Activated T-cell treated with anti-CD3 and anti-CD28 coated beads, Interleukin-2, amount 50 U/mL, for 4 hours (primary cell): ENCODE data around the gene DYNLRB1. TPM values are rescaled to one million over a fixed set of nuclear protein-coding genes. Genes with fewer than 3 reads are reported as not detected.

ENCODE experiments used
- ATAC-seq, 2 donors: fragments of 200-7000 bp; cut with Tn5 transposase; one replicate each; pipeline ENCODE4 v1.10.0; 2021
- DNase-seq: peaks from one replicate; pipeline ENCODE4 v3.0.0-alpha.2; 2020
- H3K27me3 Mint-ChIP-seq: one replicate; pipeline ENCODE4 v1.8.0; 2021; ENCODE audit warnings: low read depth, mixed read lengths
- H3K36me3 Mint-ChIP-seq: one replicate; pipeline ENCODE4 v1.8.0; 2022; ENCODE audit warnings: mixed read lengths; ENCODE audit not compliant: insufficient read depth
- H3K4me1 Mint-ChIP-seq: one replicate; pipeline ENCODE4 v1.8.0; 2021; ENCODE audit warnings: low read depth, mixed read lengths
- H3K4me3 Mint-ChIP-seq: one replicate; pipeline ENCODE4 v1.8.0; 2021; ENCODE audit warnings: mild to moderate bottlenecking, moderate library complexity, mixed read lengths
- H3K9me3 Mint-ChIP-seq: one replicate; pipeline ENCODE4 v1.8.0; 2021; ENCODE audit warnings: mixed read lengths
- total RNA-seq, 3 donors: library from RNA; stranded (reverse); gene quantifications; one replicate each; pipeline ENCODE4 v1.2.1, GENCODE V29; 2021

The DYNLRB1 gene
- total RNA-seq, 3 donors from 2014 or later = 103 to 116 (median 112) TPM

DNA sequence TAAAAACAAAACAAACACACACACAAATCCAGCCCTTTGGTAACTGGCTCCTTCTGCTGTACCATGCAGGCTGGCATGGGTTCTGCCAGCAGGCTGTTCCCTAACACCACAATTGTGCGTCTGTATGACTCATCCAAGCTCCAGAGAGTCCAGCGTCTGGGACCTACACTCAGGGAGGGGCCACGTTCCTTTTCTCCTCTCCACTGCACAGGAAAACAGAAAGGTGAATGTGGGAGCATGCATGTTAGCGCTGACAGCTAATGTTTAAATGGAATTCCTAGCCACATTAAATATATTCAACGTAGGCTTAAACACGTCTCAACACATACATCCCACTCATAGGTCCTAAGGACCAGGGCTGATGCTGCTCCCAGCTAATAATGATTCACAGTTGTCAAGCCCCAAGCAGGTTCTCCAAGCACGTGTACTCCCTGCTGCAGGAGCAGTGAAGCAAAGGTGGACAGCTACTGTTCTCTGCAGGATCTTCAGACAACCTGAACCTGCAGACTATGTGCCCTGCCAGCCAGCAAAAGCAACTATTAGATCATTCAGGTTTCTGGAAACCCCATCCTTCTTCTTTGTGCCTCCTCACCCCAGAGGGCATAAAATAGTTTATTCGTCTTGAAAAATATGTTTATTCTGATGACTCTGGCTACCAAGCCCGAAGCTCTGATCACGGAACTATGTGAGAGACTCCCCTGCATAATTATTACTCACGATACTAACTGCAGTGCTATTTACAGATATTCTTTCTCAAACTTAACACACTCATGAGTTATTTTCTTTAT is 63.2 kb downstream of the DYNLRB1 start:
- H3K4me1 Mint-ChIP-seq = peaks cover 26% of the 10 kb centered on the region
- DNase-seq (no peak), ATAC-seq (no peak)
- H3K4me3 Mint-ChIP-seq = no peak overlapping the region
- H3K9me3 Mint-ChIP-seq = no peaks in the 10 kb centered on the region
- H3K36me3 Mint-ChIP-seq = peaks cover 22% of the 10 kb centered on the region
- H3K27me3 Mint-ChIP-seq = no peaks in the 10 kb centered on the region

GRCh38 chr20:34579979-34580940 is 64.0 kb downstream of the DYNLRB1 start:
- H3K27me3 Mint-ChIP-seq = no peaks in the 10 kb centered on the region
- ATAC-seq = peak; percentile 26 to 44
- no peaks in the 10 kb centered on the region for H3K9me3 Mint-ChIP-seq
- H3K4me3 Mint-ChIP-seq = no peak overlapping the region
- peaks cover 26% of the 10 kb centered on the region for H3K4me1 Mint-ChIP-seq
- no peak for DNase-seq
- H3K36me3 Mint-ChIP-seq = peaks cover 19% of the 10 kb centered on the region

DNA sequence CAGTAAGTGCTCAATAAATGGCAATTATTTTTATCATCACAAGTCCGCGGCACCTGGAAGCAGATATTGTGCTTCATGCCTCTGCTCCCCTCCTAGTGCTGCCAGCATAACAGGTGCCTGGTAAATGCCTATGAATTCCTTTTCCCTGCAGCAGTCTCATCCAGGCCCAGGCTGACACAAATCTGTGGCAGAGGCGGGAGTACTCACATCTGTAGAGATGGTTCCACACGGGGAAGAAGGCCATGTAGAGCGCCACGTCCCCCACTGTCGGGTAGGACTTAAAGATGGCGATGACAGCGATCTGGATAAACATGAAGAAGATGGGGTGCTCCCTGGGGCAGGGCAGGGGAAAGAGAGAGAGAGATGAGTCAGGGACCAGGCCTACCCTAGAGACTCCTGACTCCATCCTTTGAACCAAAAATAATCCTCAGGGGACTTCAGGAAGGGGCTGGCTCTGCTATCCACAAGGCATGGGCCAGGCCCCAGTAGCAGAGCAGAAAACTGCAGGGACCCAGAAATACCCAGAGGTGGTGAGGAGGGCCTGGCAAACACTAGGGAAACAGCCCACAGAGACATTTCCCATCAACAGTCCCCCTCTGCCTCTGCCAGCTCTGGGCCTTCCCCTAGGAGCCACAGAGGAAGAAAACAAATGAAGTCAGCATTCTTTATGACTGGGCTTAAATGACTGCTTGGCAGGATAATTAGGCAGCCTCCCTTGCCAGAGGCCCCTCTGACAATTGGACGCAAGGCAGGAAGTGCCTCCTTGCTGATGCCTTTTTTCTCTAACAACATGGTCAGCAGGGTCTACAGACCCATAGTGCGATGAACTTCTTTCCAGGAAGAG is 65.3 kb downstream of the DYNLRB1 start:
- Mint-ChIP-seq H3K27me3 (no peaks in the 10 kb centered on the region), H3K9me3 (no peaks in the 10 kb centered on the region), H3K4me1 (peaks cover 26% of the 10 kb centered on the region), H3K36me3 (peaks cover 19% of the 10 kb centered on the region), H3K4me3 (no peak overlapping the region)
- no peak for DNase-seq
- ATAC-seq = peak; percentile 76 to 84

DNA sequence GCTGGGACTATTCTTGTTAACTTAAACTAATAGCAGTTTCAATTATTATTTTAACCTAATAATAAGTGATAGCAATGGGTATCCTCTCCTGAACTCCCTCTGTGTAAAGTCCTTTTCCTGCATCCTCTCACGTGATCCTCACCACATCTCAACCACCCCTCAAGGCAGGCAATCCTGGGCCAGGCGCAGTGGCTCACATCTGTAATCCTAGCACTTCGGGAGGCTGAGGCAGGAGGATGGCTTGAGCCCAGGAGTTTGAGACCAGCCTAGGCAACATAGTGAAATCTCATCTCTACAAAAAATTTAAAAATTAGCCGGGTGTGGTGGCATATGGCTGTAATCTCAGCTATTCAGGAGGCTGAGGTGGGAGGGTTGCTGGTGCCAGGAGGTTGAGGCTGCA is 66.0 kb downstream of the DYNLRB1 start:
- Mint-ChIP-seq H3K4me3 (no peak overlapping the region), H3K4me1 (peaks cover 26% of the 10 kb centered on the region), H3K9me3 (no peaks in the 10 kb centered on the region), H3K27me3 (no peaks in the 10 kb centered on the region), H3K36me3 (peaks cover 22% of the 10 kb centered on the region)
- no peak for DNase-seq
- no peak for ATAC-seq

DNA sequence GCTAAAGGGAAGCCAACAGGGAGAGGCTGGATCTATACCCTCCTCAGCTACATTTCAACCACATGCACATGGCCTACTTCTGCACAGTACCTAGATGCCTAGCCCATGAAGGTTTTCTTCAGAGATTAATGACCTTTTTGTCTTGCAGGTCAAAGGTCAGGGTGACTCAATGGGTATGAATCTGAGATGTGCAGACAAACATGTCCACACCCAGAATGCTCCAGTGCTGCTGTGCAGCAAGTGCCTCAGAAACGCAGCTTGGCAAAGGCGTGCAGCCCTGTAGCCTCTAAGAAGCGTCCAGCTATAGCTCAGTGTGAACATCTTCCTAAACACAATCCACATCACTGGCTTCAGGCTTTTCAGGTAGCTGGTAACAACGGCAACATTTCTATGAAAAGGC is 66.7 kb downstream of the DYNLRB1 start:
- Mint-ChIP-seq H3K36me3 (peaks cover 28% of the 10 kb centered on the region), H3K27me3 (no peaks in the 10 kb centered on the region), H3K4me3 (no peak overlapping the region), H3K9me3 (no peaks in the 10 kb centered on the region), H3K4me1 (peaks cover 26% of the 10 kb centered on the region)
- DNase-seq = no peak
- no peak for ATAC-seq

DNA sequence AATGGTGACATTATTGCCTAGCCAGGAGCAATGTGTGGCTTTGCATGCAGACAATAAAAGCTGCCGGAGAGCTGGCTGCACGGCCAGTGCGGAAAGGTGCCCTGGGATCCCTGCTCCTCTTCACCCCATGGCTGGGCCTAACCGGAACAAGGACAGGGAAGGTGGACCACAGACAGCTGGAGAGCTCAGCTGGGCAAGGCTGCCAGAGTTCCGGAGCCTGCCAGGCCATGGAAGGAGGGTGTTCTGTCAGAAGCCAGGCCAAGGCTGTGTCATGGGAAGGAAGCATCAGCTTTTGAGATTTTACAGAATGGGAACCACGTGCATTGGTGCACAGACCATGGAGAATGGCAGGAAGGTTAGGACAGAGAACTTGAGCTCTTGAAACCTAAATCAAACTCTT is 67.3 kb downstream of the DYNLRB1 start:
- Mint-ChIP-seq H3K9me3 (no peaks in the 10 kb centered on the region), H3K36me3 (peaks cover 24% of the 10 kb centered on the region), H3K4me3 (no peak overlapping the region), H3K27me3 (no peaks in the 10 kb centered on the region), H3K4me1 (peaks cover 26% of the 10 kb centered on the region)
- DNase-seq = no peak
- no peak for ATAC-seq

GRCh38 chr20:34585019-34585418 is 68.8 kb downstream of the DYNLRB1 start:
- Mint-ChIP-seq H3K4me3 (no peak overlapping the region), H3K4me1 (peaks cover 22% of the 10 kb centered on the region), H3K36me3 (peaks cover 23% of the 10 kb centered on the region), H3K9me3 (no peaks in the 10 kb centered on the region), H3K27me3 (no peaks in the 10 kb centered on the region)
- ATAC-seq = no peak
- DNase-seq = no peak

DNA sequence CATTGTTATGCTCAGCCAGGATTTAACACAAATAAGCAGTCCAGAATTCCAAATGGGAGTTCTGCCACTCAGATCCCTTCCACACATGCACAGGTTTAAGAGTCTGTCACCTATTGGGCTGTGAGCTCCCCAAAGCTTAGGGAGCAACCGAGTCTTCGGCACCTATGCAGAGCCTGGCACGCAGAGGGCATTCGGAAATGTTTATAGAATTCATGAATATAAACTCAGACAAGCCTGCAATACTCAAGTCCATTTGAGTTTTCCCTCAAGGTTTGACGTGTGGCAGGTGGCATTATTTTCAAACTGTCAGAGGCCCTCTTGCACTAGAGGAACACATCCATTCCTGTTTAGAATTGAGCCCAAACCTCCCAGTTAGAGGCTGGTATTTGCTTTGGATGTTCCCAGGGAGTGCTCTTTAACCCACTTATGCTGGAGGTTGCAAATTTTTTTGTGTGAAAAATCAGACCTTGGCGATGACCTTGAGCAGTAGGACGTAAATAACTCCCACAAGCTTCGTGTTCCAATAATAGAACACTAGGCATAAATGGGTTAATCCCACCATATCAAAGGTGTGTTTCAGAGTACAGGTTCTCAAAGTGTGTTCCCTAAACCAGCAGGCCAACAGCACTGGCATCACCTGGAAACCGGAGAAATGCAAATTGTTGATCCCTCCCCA is 70.4 kb downstream of the DYNLRB1 start:
- H3K4me3 Mint-ChIP-seq = no peak overlapping the region
- peaks cover 13% of the 10 kb centered on the region for H3K36me3 Mint-ChIP-seq
- peaks cover 5% of the 10 kb centered on the region for H3K4me1 Mint-ChIP-seq
- DNase-seq = no peak
- no peaks in the 10 kb centered on the region for H3K27me3 Mint-ChIP-seq
- no peaks in the 10 kb centered on the region for H3K9me3 Mint-ChIP-seq
- ATAC-seq = no peak

Other genes with a start within 250 kb of the DYNLRB1 start
- 100 to 1,000 TPM; 172 to 217 (median 189) TPM for gene AHCY, start 213.1 kb upstream of the DYNLRB1 start, total RNA-seq
- gene ITCH, start 153.1 kb upstream of the DYNLRB1 start, total RNA-seq = 10 to 100 TPM; 41.6 to 45.6 (median 45.1) TPM
- gene MAP1LC3A, start 42.3 kb downstream of the DYNLRB1 start, total RNA-seq = 1 to 10 TPM in 2 of 3 donors, under 1 TPM in 1; 0.55 to 1.3 (median 1.2) TPM
- 10 to 100 TPM; 21.5 to 27.3 (median 25.0) TPM for gene PIGU, start 160.7 kb downstream of the DYNLRB1 start, total RNA-seq
- gene TP53INP2, start 187.9 kb downstream of the DYNLRB1 start, total RNA-seq = 1 to 10 TPM; 1.1 to 1.7 (median 1.7) TPM